ENCODE results near the gene GFOD2. TPM values are rescaled to one million over a fixed set of nuclear protein-coding genes. Genes with fewer than 3 reads are reported as not detected.

GFOD2 gene
- total and polyA plus RNA-seq, 8 donors = 6.4 to 17.2 (median 9.6) TPM

DNA sequence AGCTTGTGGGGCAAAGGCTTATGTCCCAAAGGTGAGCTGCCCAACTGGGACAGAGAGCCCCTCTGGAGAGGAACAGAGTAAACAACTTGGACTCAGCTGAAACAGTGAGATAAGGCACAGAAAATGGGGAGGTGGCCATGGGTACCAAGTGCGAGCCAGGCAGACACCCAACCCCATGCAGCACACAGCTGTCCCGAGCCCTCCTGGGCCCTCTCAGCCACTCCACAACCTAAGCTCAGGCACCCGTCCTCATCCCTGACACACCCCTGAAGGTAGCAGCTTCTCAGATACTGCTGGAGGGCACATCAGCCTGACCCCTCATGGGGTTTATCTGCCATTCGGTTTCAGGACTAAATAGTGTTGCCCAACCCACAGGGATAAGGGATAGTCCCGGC lies 4.8 kb upstream of the GFOD2 start:
- intact Hi-C loops (cut with DNase I) = no loop called here
- Histone ChIP-seq H3K27me3 (no peaks in the 10 kb centered on the region), H3K27ac (no peak overlapping the region), H3K4me1 (peaks cover 0 to 4% (median 0%) of the 10 kb centered on the region in 3 donors), H3K4me3 (no peak overlapping the region), H3K9me3 (no peaks in the 10 kb centered on the region), H3K36me3 (peaks cover 0 to 22% (median 0%) of the 10 kb centered on the region in 3 donors)
- FAIRE-seq (no peak), DNase-seq (peak in 1 of 6 donors; percentile 36), ATAC-seq (no peak)
- TF ChIP-seq, protein P1, sequence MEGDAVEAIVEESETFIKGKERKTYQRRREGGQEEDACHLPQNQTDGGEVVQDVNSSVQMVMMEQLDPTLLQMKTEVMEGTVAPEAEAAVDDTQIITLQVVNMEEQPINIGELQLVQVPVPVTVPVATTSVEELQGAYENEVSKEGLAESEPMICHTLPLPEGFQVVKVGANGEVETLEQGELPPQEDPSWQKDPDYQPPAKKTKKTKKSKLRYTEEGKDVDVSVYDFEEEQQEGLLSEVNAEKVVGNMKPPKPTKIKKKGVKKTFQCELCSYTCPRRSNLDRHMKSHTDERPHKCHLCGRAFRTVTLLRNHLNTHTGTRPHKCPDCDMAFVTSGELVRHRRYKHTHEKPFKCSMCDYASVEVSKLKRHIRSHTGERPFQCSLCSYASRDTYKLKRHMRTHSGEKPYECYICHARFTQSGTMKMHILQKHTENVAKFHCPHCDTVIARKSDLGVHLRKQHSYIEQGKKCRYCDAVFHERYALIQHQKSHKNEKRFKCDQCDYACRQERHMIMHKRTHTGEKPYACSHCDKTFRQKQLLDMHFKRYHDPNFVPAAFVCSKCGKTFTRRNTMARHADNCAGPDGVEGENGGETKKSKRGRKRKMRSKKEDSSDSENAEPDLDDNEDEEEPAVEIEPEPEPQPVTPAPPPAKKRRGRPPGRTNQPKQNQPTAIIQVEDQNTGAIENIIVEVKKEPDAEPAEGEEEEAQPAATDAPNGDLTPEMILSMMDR (IDR thresholded peaks at IDR 0.05) = no peak
- 88% methylated on average over 5 of the region's 5 CpGs for WGBS, 2 donors

DNA sequence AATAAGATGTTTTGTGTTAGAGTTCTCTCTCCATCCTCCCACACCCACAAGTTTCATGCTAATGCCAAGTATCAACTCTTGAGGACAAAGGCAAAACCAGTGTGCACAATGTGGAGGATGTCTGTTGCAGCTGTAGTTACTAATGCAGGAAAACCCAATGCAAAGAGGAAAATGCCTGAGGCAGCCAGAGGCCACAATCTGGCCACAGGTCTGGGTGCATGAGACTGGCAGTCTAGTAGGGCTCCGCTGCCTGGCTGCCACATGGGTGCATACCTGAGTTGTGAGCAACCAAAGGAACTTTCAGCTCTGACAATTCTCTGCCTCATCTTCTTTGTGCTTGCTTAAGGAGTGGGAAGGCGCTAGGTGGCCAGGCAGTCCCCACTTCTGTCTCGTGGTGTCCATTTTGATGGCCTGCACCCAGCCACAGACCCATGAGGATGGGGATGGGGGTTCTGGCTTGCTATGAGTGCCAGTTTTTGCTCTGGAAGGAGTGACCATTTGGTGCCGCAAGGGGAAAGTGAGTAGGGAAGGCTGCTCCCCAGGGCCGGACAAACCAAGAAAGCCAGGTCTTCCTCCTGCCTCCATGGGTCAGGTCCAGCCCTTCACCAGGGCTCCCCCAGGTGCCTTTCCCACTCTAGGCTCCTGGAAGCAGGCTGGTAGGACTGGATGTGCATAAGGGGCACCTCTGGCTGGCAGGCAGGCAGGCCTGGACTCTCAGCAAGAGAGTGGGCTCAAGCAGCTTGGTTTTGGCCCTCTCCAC lies 4.2 kb upstream of the GFOD2 start:
- FAIRE-seq (no peak), ATAC-seq (no peak), DNase-seq (peak in 1 of 6 donors; percentile 39)
- H3K9me3 ChIP-seq = no peaks in the 10 kb centered on the region
- H3K27ac ChIP-seq = no peak overlapping the region
- H3K4me3 ChIP-seq = no peak overlapping the region
- intact Hi-C loops (cut with DNase I) = no loop called here
- H3K36me3 ChIP-seq = peaks cover 0 to 19% (median 0%) of the 10 kb centered on the region in 3 donors
- H3K27me3 ChIP-seq = no peaks in the 10 kb centered on the region
- WGBS, 2 donors = 96 to 97% methylated on average over 5 of the region's 5 CpGs
- H3K4me1 ChIP-seq = peaks cover 0 to 5% (median 0%) of the 10 kb centered on the region in 3 donors
- TF ChIP-seq, protein P1 (IDR thresholded peaks at IDR 0.05) = no peak

DNA sequence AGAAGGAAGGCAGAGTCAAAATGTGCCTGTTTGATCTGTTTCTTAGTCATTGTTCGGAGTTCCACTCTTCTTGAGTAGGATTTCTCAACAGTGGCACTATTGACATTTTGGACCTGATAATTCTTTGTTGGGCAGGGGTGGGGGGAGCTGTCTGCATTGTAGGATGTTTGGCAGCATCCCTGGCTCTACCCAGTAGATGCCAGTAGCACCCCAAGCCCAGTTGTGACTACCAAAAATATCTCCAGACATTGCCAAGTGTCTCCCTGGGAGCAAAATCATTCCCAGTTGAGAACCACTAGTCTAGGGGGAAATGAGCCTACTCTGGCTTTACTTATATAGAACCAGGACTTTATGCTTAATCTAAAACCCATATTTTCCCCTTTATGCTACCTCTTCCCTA lies 1.1 kb upstream of the GFOD2 start:
- intact Hi-C loops (cut with DNase I) = no loop called here
- peak overlapping the region in 1 of 4 donors; percentile 98 for H3K4me3 ChIP-seq

DNA sequence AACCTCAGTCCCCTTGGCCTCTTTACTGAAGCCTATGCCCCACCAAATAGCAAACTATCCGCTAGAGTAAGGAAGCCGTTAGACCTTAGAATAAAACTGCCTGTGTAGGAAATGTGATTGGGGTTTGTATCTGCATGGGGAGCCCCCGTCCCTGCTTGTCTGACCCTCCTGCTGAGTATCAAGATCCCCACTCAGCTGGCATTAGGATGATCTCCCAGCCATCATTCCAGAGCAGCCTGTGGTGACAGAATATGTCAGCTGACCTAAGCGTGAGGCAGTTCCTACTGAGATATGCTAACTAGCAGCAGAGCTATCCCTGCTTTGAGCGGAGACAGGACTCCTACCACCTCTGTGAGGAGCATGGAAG lies 645 bp upstream of the GFOD2 start:
- no peaks in the 10 kb centered on the region for H3K36me3 ChIP-seq
- no peaks in the 10 kb centered on the region for H3K9me3 ChIP-seq
- H3K4me3 ChIP-seq = peak overlapping the region; percentile 63 to 98 (median 84)
- peak in 2 of 6 donors; percentile 23 to 25 for DNase-seq
- peak overlapping the region; percentile 36 to 82 (median 58) for H3K27ac ChIP-seq
- TF ChIP-seq, protein P1 (IDR thresholded peaks at IDR 0.05) = no peak
- intact Hi-C loops (cut with DNase I) = no loop called here
- 0 to 3% methylated on average over 5 of the region's 5 CpGs for WGBS, 2 donors
- FAIRE-seq = no peak
- ATAC-seq = peak; percentile 18 to 61 (median 45)
- peaks cover 3 to 31% (median 10%) of the 10 kb centered on the region in 3 donors for H3K4me1 ChIP-seq
- H3K27me3 ChIP-seq = no peaks in the 10 kb centered on the region

More for the DNA sequence above, 1.1 kb upstream of the GFOD2 start:
- H3K9me3 ChIP-seq = no peaks in the 10 kb centered on the region
- ATAC-seq (no peak), DNase-seq (no peak), FAIRE-seq (no peak)
- TF ChIP-seq, protein P1 (IDR thresholded peaks at IDR 0.05) = no peak
- H3K27me3 ChIP-seq = no peaks in the 10 kb centered on the region
- WGBS, 2 donors = 15 to 21% methylated on average over 1 of the region's 1 CpG
- H3K4me1 ChIP-seq = peaks cover 3 to 31% (median 10%) of the 10 kb centered on the region in 3 donors
- no peaks in the 10 kb centered on the region for H3K36me3 ChIP-seq
- H3K27ac ChIP-seq = peak overlapping the region in 1 of 4 donors; percentile 82

DNA sequence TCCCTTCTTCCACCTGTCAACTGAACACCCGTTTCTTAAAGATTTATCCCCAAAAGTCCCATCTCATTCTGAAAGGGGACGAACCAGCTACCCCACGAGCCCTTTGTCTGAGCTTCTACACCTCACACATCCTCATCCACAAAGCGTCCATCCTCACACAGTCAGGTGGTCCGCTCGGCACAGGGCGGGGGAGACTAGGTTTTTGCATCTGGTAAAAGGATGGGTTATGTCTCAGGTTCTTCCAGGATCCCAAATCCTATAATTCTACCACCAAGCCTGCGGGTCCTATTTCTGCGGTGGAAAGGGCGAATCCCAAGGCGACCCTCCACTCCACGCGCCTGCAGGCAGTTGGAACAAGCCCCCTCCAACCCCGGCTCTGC lies 458 bp downstream of the GFOD2 start:
- Histone ChIP-seq H3K4me3 (peak overlapping the region; percentile 63 to 98 (median 84)), H3K36me3 (no peaks in the 10 kb centered on the region), H3K27me3 (no peaks in the 10 kb centered on the region), H3K9me3 (no peaks in the 10 kb centered on the region), H3K4me1 (peaks cover 3 to 31% (median 10%) of the 10 kb centered on the region in 3 donors), H3K27ac (peak overlapping the region in 2 of 4 donors; percentile 47 to 82)
- DNase-seq = no peak
- peak in 2 of 4 donors; percentile 3 to 4 for ATAC-seq
- intact Hi-C loops (cut with DNase I) = no loop called here
- FAIRE-seq = no peak
- 2 to 3% methylated on average over 14 of the region's 14 CpGs for WGBS, 2 donors
- TF ChIP-seq, protein P1 (IDR thresholded peaks at IDR 0.05) = no peak

Data from pancreas (tissue), 10 donors.